Right hindlimb (tissue), 1 donor: Measurements from ENCODE around the gene UACA.
A peak's percentile ranks its signal among the peaks of the same experiment; 100 is the strongest.
"Not testable (repeated sequence)": the region's sequence is repeated elsewhere in the genome, so short reads cannot be mapped to it uniquely, and the experiment has no call there.

Source experiments
- DNase-seq: peaks from one replicate; pipeline ENCODE4 v3.0.0-alpha.2; 2018

Gene UACA

GRCh38 chr15:70707686-70708300 lies 55.6 kb downstream of the UACA start:
- no peak for DNase-seq

- no peak for DNase-seq
These were observed 58.6 kb downstream of the UACA start for GRCh38 chr15:70704731-70705130.

DNA sequence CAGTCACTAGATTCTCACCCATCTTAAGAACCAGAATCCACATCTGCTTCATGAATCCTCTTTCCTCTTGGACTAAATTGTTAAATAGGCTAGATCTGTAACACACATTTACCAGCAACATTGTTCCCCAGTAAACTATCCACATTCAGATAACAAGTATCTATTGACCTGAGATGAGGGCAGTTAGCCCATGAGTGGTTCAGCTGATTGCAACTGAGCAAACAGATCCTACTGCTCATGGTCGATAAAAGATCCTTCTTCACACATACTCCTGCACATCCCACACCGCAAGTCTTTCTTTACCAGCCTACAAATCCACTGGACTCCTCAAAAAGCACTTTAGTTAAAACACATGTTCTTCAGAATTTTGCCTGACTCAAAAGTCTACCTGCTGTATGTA lies 59.2 kb downstream of the UACA start:
- DNase-seq = no peak

GRCh38 chr15:70703096-70703878 lies 60.1 kb downstream of the UACA start:
- no peak for DNase-seq

GRCh38 chr15:70702584-70702983 lies 60.8 kb downstream of the UACA start:
- DNase-seq = no peak

DNA sequence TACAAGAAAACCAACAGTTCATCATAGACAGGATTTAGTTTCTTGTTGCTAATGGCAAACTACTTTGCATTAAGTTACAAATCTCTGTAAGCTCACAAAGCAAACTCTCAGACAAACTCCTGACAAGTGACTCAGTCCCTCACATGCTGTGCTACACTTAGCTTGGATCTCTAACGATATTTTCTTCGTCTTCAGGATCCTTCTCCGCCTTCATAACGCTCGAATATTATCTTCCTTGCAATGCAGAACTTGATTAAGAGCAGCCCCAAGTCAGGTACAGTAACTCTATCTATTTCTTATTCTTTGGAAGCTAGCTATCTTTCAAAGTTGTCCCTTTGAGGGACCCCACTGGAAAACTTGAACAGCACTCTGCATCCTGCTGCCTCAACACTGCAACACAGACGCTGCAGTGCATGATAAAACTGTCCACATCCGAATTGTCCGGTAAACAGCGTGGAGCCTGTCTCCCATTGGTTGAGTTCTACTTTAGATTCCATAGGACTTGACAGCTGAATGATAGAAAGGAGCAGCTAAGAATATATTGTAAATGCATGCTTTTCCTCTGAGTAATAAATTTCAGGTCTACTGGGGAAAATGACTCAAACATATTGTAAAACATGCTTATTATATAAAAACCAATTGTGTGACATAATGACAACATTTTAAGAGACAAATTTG lies 61.3 kb downstream of the UACA start:
- peak; percentile 39 for DNase-seq

- DNase-seq = no peak
These were observed 62.2 kb downstream of the UACA start for GRCh38 chr15:70701171-70701570.

GRCh38 chr15:70699890-70700289 lies 63.5 kb downstream of the UACA start:
- DNase-seq = no peak

DNA sequence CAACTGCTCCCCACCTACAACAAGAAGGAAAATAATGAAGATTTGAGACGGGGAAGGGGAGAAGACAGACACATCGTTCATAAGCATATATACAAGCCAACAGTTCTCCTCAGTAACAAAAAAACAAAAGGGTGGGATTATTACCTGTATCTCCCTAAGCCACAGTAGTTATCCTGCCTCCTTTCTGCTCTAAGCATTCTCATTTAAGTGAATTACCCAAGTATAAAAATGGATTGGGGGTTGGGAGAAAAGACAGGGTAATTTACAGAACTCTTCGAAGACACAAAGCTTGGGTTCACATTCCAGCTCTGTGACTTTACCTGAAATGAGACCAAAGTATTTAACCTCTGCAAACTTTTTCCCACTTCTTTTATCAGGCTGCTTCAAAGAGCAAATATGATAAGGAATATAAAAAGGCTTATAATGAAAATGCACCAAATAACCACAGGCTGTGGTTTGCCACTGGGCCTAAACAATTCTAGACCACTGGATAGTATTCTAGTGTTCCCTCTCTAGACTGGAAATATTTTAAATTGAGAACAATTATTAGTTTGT lies 64.4 kb downstream of the UACA start:
- DNase-seq = no peak

DNA sequence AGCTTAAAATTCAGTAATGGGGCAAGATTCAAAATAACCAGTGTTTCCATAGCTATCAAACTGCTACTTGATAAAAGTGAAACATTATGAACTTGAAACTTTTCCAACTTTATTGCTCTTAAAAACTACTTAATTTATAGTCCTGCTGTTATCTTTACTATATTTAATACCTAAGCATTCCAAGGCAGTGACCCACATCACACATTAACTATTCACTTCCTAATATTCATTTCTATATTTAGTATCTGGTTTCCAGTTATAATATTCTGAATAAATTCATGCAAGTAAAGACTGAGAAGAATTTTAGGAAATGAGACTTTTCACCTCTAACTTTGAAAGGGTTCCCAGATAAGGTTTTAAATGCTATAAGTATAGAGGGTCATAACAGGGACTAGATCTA lies 64.9 kb downstream of the UACA start:
- no peak for DNase-seq

- no peak for DNase-seq
These were observed 72.7 kb downstream of the UACA start for GRCh38 chr15:70690491-70691276.

DNA sequence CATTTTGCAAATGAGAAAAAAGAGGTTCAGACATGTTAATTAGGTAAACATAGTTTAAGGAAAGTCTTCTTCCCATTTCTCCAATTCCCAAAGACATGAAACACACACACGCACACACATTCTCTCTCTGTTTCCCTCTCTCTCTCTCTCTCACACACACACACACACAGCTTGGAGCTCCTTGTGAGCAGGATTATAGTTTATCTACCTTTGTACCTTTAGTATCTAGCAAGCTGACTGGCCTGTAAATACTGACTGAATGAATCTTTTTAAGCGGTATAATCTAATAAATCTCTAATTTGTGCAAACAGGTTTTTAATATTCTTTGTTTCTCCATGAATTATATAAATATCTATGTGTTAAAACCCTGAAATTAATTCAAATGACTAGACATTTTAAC lies 73.3 kb downstream of the UACA start:
- no peak for DNase-seq

GRCh38 chr15:70687482-70687881 lies 75.9 kb downstream of the UACA start:
- DNase-seq = peak; percentile 27

GRCh38 chr15:70680817-70681216 lies 82.5 kb downstream of the UACA start:
- DNase-seq = no peak

DNA sequence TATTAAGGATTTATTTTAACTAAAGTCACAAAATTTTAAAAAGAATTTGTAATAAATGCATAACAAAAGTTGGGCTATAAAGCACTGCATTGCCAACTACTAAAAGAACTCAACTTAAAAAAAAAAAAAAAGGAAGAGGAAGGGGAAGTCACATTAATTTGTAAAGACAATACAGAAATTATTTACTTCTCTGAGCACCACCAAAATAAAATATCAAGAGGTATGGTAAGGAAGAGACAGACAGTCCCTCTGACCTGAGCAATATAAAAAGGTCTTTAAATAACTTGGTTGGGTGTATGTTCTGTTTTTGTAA lies 83.5 kb downstream of the UACA start:
- DNase-seq = no peak

- DNase-seq = no peak
These were observed 91.3 kb downstream of the UACA start for GRCh38 chr15:70672081-70672480.

- DNase-seq = no peak
These were observed 92.7 kb downstream of the UACA start for GRCh38 chr15:70670680-70671079.

GRCh38 chr15:70669966-70670658 lies 93.2 kb downstream of the UACA start:
- DNase-seq = no peak

GRCh38 chr15:70669006-70669602 lies 94.3 kb downstream of the UACA start:
- DNase-seq = no peak

- no peak for DNase-seq
These were observed 97.8 kb downstream of the UACA start for GRCh38 chr15:70665599-70665998.

DNA sequence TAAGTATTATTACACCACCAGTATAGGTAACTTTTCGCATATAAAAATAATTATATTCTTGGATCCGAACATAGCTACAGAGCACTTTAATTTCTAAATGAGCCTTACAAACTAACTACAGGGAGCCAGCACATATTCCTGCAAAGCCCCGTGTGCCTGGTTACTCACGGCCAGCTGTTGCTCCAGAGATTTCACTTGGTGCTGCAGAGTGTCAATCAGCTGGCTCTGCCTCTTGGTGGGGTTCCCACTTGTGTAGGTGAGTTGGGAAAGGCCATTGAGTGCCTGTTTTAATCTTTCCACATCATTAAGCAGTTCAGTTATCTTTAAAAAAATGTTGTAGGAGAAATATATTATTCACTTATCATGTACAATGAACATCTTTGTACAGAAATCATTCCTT lies 98.9 kb downstream of the UACA start:
- DNase-seq = no peak

DNA sequence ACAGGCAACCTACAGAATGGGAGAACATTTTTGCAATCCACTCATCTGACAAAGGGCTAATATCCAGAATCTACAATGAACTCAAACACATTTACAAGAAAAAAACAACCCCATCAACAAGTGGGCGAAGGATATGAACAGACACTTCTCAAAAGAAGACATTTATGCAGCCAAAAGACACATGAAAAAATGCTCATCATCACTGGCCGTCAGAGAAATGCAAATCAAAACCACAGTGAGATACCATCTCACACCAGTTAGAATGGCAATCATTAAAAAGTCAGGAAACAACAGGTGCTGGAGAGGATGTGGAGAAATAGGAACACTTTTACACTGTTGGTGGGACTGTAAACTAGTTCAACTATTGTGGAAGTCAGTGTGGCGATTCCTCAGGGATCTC lies 100.3 kb downstream of the UACA start:
- not testable (repeated sequence) for DNase-seq
